ENCODE measurements around the gene FST.

DNA sequence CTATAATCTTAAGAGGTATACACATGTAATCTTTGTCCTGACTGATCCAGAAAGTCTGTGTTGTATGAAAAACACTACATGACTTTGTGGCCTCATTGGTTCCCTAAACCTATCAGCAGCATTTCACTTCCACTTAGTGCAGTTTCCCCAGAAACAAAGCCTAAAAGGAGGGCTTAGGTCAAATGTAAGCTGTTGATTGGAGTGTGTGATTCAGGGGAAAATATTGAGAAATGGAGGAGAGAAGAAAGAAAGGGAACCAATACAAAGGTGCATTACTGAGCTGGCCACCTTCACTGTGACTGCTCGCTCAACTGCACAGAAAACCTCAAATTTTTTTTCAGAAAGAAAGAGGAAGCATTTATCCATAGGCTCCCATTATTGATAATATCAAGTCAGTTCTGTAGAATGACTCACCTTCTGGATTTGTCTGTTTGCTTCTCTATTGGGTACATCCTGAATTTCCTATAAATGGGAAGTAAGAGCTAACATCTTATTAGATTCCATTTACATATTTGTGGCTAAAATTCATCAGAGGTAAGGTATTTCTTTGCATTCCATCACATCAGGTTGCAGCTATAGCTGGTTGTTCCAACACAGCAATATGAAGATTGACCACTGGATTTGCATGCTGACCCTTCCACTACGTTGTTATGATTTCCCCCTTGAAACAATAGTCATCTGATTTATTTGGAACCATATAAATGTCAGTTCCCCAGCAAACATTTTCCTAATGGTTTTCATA, 10.3 kb upstream of the FST start:
- TF ChIP-seq HNRNPH1 (optimal IDR thresholded peaks at IDR 0.05; ENCODE audit: low read depth, low read length) (no peak), GFI1 (CRISPR knock-in tag; IDR thresholded peaks at IDR 0.05; ENCODE audit: borderline replicate concordance) (no peak)

All from HepG2 (cell line).